Vagina (tissue), 2 donors: ENCODE measurements around the gene CD300LD. TPM values are rescaled to one million over a fixed set of nuclear protein-coding genes. Genes with fewer than 3 reads are reported as not detected.

ENCODE experiments used
- DNase-seq, 2 donors: peaks; one replicate each; pipeline ENCODE4 v3.0.0-alpha.2; 2017; ENCODE audit errors: extremely low spot score in 2 of 2
- H3K27ac ChIP-seq: fragments of 200-600 bp; sonication (generic); one replicate; pipeline ENCODE4 v1.5.1; 2019
- H3K27me3 ChIP-seq: fragments of 200-600 bp; sonication (generic); one replicate; pipeline ENCODE4 v1.5.1; 2019
- H3K36me3 ChIP-seq, 2 donors: fragments of 200-600 bp; sonication (generic); one replicate each; pipeline ENCODE4 v1.5.1; 2017 to 2019
- H3K4me1 ChIP-seq: fragments of 200-600 bp; sonication (generic); one replicate; pipeline ENCODE4 v1.5.1; 2019
- H3K4me3 ChIP-seq, 2 donors: fragments of 200-600 bp; sonication (generic); 1 replicate in 1 of 2; 2 replicates in 1 of 2; pipeline ENCODE4 v1.5.1; 2016 to 2019
- H3K9me3 ChIP-seq: fragments of 200-600 bp; sonication (generic); one replicate; pipeline ENCODE4 v1.5.1; 2019
- CTCF ChIP-seq, 3 experiments: fragments of 450-650 bp in 2 of 3; fragments of 200-600 bp in 1 of 3; sonication (generic) in 1 of 3; IDR thresholded peaks; one replicate each; pipeline ENCODE4 v1.5.1; 2017 to 2019; ENCODE audit warnings: antibody characterized with exemption in 3 of 3, mild to moderate bottlenecking in 2 of 3, moderate library complexity in 2 of 3
- POLR2A ChIP-seq, 2 donors: fragments of 450-650 bp; IDR thresholded peaks; one replicate each; pipeline ENCODE4 v1.6.1; 2017; ENCODE audit warnings: antibody characterized with exemption in 2 of 2, mild to moderate bottlenecking in 2 of 2, moderate library complexity in 2 of 2
- POLR2AphosphoS5 ChIP-seq, 2 donors: sonication (generic); formaldehyde crosslinking; IDR thresholded peaks; one replicate each; pipeline ENCODE4 v1.9.0; 2017; ENCODE audit warnings: antibody characterized with exemption in 2 of 2, mild to moderate bottlenecking in 2 of 2, low read depth in 1 of 2; ENCODE audit not compliant: insufficient read depth in 1 of 2
- intact Hi-C: fragments of 100-400 bp; cut with DNase I; formaldehyde crosslinking; loops from one replicate; pipeline ENCODE4 v1.15.1; 2023
- total RNA-seq: library from RNA; depleted of rRNA; stranded (reverse); fragments of >200 nt; gene quantifications from one replicate; pipeline ENCODE4 v1.2.3, GENCODE V29; 2016

Gene CD300LD
- total RNA-seq, 1 donor from 2014 or later, result not detected

GRCh38 chr17:74608511-74608910 lies 16.4 kb upstream of the CD300LD start:
- Histone ChIP-seq H3K36me3 (no peaks in the 10 kb centered on the region), H3K9me3 (no peaks in the 10 kb centered on the region), H3K4me3 (no peak overlapping the region), H3K27me3 (no peaks in the 10 kb centered on the region), H3K4me1 (peaks cover 20% of the 10 kb centered on the region), H3K27ac (no peak overlapping the region)
- TF ChIP-seq POLR2A (IDR thresholded peaks at IDR 0.05), result no peak
- TF ChIP-seq POLR2AphosphoS5 (IDR thresholded peaks at IDR 0.05; ENCODE audit: insufficient read depth in 1 of 2, low read depth in 1 of 2), result no peak
- no peak for TF ChIP-seq CTCF (IDR thresholded peaks at IDR 0.05)
- intact Hi-C loops, result no loop called here
- DNase-seq, result no peak

- H3K27ac ChIP-seq, result no peak overlapping the region
Observed at GRCh38 chr17:74607221-74607620, 15.1 kb upstream of the CD300LD start.

GRCh38 chr17:74606050-74606449 lies 14.0 kb upstream of the CD300LD start:
- Histone ChIP-seq H3K9me3 (no peaks in the 10 kb centered on the region), H3K27me3 (no peaks in the 10 kb centered on the region), H3K4me3 (no peak overlapping the region), H3K27ac (peak overlapping the region; percentile 51), H3K36me3 (no peaks in the 10 kb centered on the region), H3K4me1 (peaks cover 20% of the 10 kb centered on the region)
- TF ChIP-seq CTCF (IDR thresholded peaks at IDR 0.05) (no peak), POLR2AphosphoS5 (IDR thresholded peaks at IDR 0.05; ENCODE audit: insufficient read depth in 1 of 2, low read depth in 1 of 2) (no peak), POLR2A (IDR thresholded peaks at IDR 0.05) (no peak)
- no peak for DNase-seq
- intact Hi-C loops, result no loop called here

More at GRCh38 chr17:74607221-74607620, 15.1 kb upstream of the CD300LD start:
- Histone ChIP-seq H3K4me3 (no peak overlapping the region), H3K27me3 (no peaks in the 10 kb centered on the region), H3K9me3 (no peaks in the 10 kb centered on the region), H3K36me3 (no peaks in the 10 kb centered on the region), H3K4me1 (peaks cover 20% of the 10 kb centered on the region)
- TF ChIP-seq POLR2AphosphoS5 (IDR thresholded peaks at IDR 0.05; ENCODE audit: insufficient read depth in 1 of 2, low read depth in 1 of 2) (no peak), POLR2A (IDR thresholded peaks at IDR 0.05) (no peak), CTCF (IDR thresholded peaks at IDR 0.05) (no peak)
- intact Hi-C loops, result no loop called here
- no peak for DNase-seq

GRCh38 chr17:74605361-74605760 lies 13.3 kb upstream of the CD300LD start:
- DNase-seq, result no peak
- no peak for TF ChIP-seq POLR2A (IDR thresholded peaks at IDR 0.05)
- peak in 1 of 2 donors; percentile 73 for TF ChIP-seq POLR2AphosphoS5 (IDR thresholded peaks at IDR 0.05; ENCODE audit: insufficient read depth in 1 of 2, low read depth in 1 of 2)
- no peak overlapping the region for H3K4me3 ChIP-seq
- H3K9me3 ChIP-seq, result no peaks in the 10 kb centered on the region
- peak overlapping the region; percentile 78 for H3K27ac ChIP-seq
- intact Hi-C loops, result no loop called here
- H3K4me1 ChIP-seq, result peaks cover 20% of the 10 kb centered on the region
- no peaks in the 10 kb centered on the region for H3K27me3 ChIP-seq
- H3K36me3 ChIP-seq, result no peaks in the 10 kb centered on the region

GRCh38 chr17:74604761-74605160 lies 12.7 kb upstream of the CD300LD start:
- Histone ChIP-seq H3K27me3 (no peaks in the 10 kb centered on the region), H3K4me3 (no peak overlapping the region), H3K36me3 (no peaks in the 10 kb centered on the region), H3K27ac (peak overlapping the region; percentile 78), H3K9me3 (no peaks in the 10 kb centered on the region), H3K4me1 (peaks cover 20% of the 10 kb centered on the region)
- peak in 1 of 2 donors; percentile 19 for TF ChIP-seq POLR2AphosphoS5 (IDR thresholded peaks at IDR 0.05; ENCODE audit: insufficient read depth in 1 of 2, low read depth in 1 of 2)
- TF ChIP-seq CTCF (IDR thresholded peaks at IDR 0.05), result no peak
- TF ChIP-seq POLR2A (IDR thresholded peaks at IDR 0.05), result no peak
- DNase-seq, result no peak
- intact Hi-C loops, result no loop called here
